HCT116 (cell line): Measurements from ENCODE around the gene TANGO6. TPM values are rescaled to one million over a fixed set of nuclear protein-coding genes. Genes with fewer than 3 reads are reported as not detected.

Experiments
- ATAC-seq: fragments of 200-7000 bp; cut with Tn5 transposase; 2 replicates; pipeline ENCODE4 v1.9.1; 2020; ENCODE audit warnings: mild to moderate bottlenecking, moderate library complexity
- BruUV-seq: library from RNA; stranded (reverse); fragments of 400-500 nt; replicated peaks from 2 replicates; lab custom pipeline; 2021; lab: Mats Ljungman, UMichigan
- CTCF ChIA-PET: fragments of 300-600 bp; sonication (Branson Sonifier 250); formaldehyde crosslinking; loops from one replicate; lab custom pipeline; 2021; ENCODE audit warnings: antibody characterized with exemption; lab: Charles Lee
- POLR2A ChIA-PET: fragments of 300-600, 350-600 bp; sonication (Branson Sonifier 250); formaldehyde crosslinking; loops from one replicate; lab custom pipeline; 2021; ENCODE audit warnings: antibody characterized with exemption; lab: Charles Lee
- RAD21 ChIA-PET, 2 experiments: fragments of 300-600 bp; sonication (Branson Sonifier 250); formaldehyde crosslinking; loops; one replicate each; lab custom pipeline; 2023; ENCODE audit warnings: low total read pairs in 2 of 2; ENCODE audit not compliant: uncharacterized antibody in 2 of 2, unreplicated experiment in 2 of 2, low non-redundant PET in 1 of 2; lab: Charles Lee
- DNase-seq: peaks from one replicate; pipeline ENCODE4 v3.0.0-alpha.2; 2010; ENCODE audit warnings: low read depth, low spot score
- H2AFZ ChIP-seq: fragments of 200-600 bp; shearing (Covaris generic), sonication (generic); 2 replicates; pipeline ENCODE4 v1.6.1; 2017; ENCODE audit warnings: low read depth, mixed run types, mixed read lengths, antibody characterized with exemption, low read length; ENCODE audit not compliant: poor library complexity, severe bottlenecking
- H3K27ac ChIP-seq: 2 replicates; pipeline ENCODE4 v1.5.1; 2012; ENCODE audit warnings: low read depth, low read length
- H3K27me3 ChIP-seq: fragments of 200-600 bp; sonication (generic); 2 replicates; pipeline ENCODE4 v1.6.1; 2016; ENCODE audit warnings: mixed run types, low read length, mixed read lengths; ENCODE audit not compliant: insufficient read depth
- H3K36me3 ChIP-seq, 2 experiments: fragments of 200-500 bp in 1 of 2; fragments of 200-600 bp in 1 of 2; sonication (Bioruptor generic) in 1 of 2; sonication (generic) in 1 of 2; 2 replicates each; pipeline versions ENCODE4 v1.5.1 to v1.6.1; 2014 to 2016; ENCODE audit warnings: low read length in 2 of 2, inconsistent platforms in 1 of 2, mixed read lengths in 1 of 2, mixed run types in 1 of 2; ENCODE audit not compliant: insufficient read depth in 2 of 2, control insufficient read depth in 1 of 2
- H3K4me1 ChIP-seq, 2 experiments: fragments of 200-600 bp in 1 of 2; sonication (generic) in 1 of 2; 2 replicates each; pipeline versions ENCODE4 v1.5.1 to v1.6.1; 2012 to 2017; ENCODE audit warnings: low read length in 2 of 2, inconsistent platforms in 1 of 2, mild to moderate bottlenecking in 1 of 2, mixed read lengths in 1 of 2, mixed run types in 1 of 2, moderate library complexity in 1 of 2; ENCODE audit not compliant: insufficient read depth in 2 of 2, control insufficient read depth in 1 of 2
- H3K4me2 ChIP-seq: fragments of 200-600 bp; sonication (generic); 2 replicates; pipeline ENCODE4 v1.6.1; 2017; ENCODE audit warnings: mixed run types, low read length, mixed read lengths
- H3K4me3 ChIP-seq, 2 experiments: fragments of 200-600 bp in 1 of 2; sonication (generic) in 1 of 2; replicated peaks in 1 of 2; 2 replicates each; pipeline ENCODE4 v1.5.1; 2011 to 2016; ENCODE audit warnings: low read length in 2 of 2, control low read depth in 1 of 2, low read depth in 1 of 2, mild to moderate bottlenecking in 1 of 2, mixed read lengths in 1 of 2, mixed run types in 1 of 2
- H3K79me2 ChIP-seq: fragments of 200-600 bp; sonication (generic); 2 replicates; pipeline ENCODE4 v1.6.1; 2017; ENCODE audit warnings: mild to moderate bottlenecking, mixed run types, low read length, moderate library complexity, mixed read lengths; ENCODE audit not compliant: insufficient read depth
- H3K9ac ChIP-seq: fragments of 200-600 bp; sonication (generic); 2 replicates; pipeline ENCODE4 v1.6.1; 2016; ENCODE audit warnings: low read length, mixed read lengths
- H3K9me2 ChIP-seq: fragments of 200-600 bp; sonication (generic), shearing (Covaris generic); 2 replicates; pipeline ENCODE4 v1.6.1; 2017; ENCODE audit warnings: mixed run types, mild to moderate bottlenecking, moderate library complexity; ENCODE audit not compliant: insufficient read depth
- H3K9me3 ChIP-seq, 2 experiments: fragments of 200-500 bp in 1 of 2; fragments of 200-600 bp in 1 of 2; sonication (Bioruptor generic) in 1 of 2; sonication (generic) in 1 of 2; 2 replicates each; pipeline ENCODE4 v1.6.1; 2014 to 2017; ENCODE audit warnings: low read length in 2 of 2, mixed read lengths in 2 of 2, inconsistent platforms in 1 of 2, low read depth in 1 of 2, mild to moderate bottlenecking in 1 of 2, mixed run types in 1 of 2, moderate library complexity in 1 of 2; ENCODE audit not compliant: control insufficient read depth in 1 of 2, insufficient read depth in 1 of 2
- H4K20me1 ChIP-seq: fragments of 200-600 bp; sonication (generic), shearing (Covaris generic); 2 replicates; pipeline ENCODE4 v1.6.1; 2017; ENCODE audit warnings: mixed run types, mild to moderate bottlenecking, moderate library complexity; ENCODE audit not compliant: insufficient read depth
- EGR1 ChIP-seq: IDR thresholded peaks from 2 replicates; pipeline ENCODE4 v1.6.1; 2012; ENCODE audit warnings: low read depth
- EZH2phosphoT487 ChIP-seq: fragments of 200-600 bp; IDR thresholded peaks from 2 replicates; pipeline ENCODE4 v1.6.1; 2018; ENCODE audit warnings: antibody characterized with exemption, borderline replicate concordance
- POLR2AphosphoS5 ChIP-seq: IDR thresholded peaks from 2 replicates; pipeline ENCODE4 v1.6.1; 2011; ENCODE audit warnings: mild to moderate bottlenecking, low read depth, low read length, moderate library complexity
- RAD21 ChIP-seq: IDR thresholded peaks from 2 replicates; pipeline ENCODE4 v1.6.1; 2012; ENCODE audit warnings: low read depth, mild to moderate bottlenecking
- SP1 ChIP-seq: IDR thresholded peaks from 2 replicates; pipeline ENCODE4 v1.6.1; 2012; ENCODE audit warnings: low read depth
- YY1 ChIP-seq: IDR thresholded peaks from 2 replicates; pipeline ENCODE4 v1.6.1; 2011; ENCODE audit warnings: low read length, low read depth, moderate library complexity, mild to moderate bottlenecking; ENCODE audit not compliant: insufficient replicate concordance; ENCODE audit errors: extremely low read depth
- ZBTB33 ChIP-seq: IDR thresholded peaks from 2 replicates; pipeline ENCODE4 v1.6.1; 2011; ENCODE audit warnings: mild to moderate bottlenecking, low read length, moderate library complexity; ENCODE audit not compliant: insufficient replicate concordance; ENCODE audit errors: extremely low read depth
- ZNF274 ChIP-seq: fragments of 200-500 bp; sonication (Bioruptor generic); IDR thresholded peaks from 2 replicates; pipeline ENCODE4 v1.6.1; 2014; ENCODE audit warnings: mild to moderate bottlenecking, low read depth, low read length, inconsistent platforms
- intact Hi-C: fragments of 100-400 bp; cut with micrococcal nuclease; formaldehyde crosslinking; loops from 2 replicates; pipeline ENCODE4 v1.10.0; 2022
- total RNA-seq: library from RNA; stranded (reverse); gene quantifications from one replicate; pipeline ENCODE4 v1.2.1, GENCODE V29; 2021; ENCODE audit not compliant: unreplicated experiment
- TF ChIP-seq, protein P1 (sequence below): IDR thresholded peaks from 2 replicates; pipeline ENCODE4 v1.6.1; 2012
- TF ChIP-seq, protein P2 (sequence below): IDR thresholded peaks from 2 replicates; pipeline ENCODE4 v1.6.1; 2012; ENCODE audit warnings: low read depth

Gene TANGO6
- total RNA-seq, 1 experiment from 2014 or later: 16.4 TPM

DNA sequence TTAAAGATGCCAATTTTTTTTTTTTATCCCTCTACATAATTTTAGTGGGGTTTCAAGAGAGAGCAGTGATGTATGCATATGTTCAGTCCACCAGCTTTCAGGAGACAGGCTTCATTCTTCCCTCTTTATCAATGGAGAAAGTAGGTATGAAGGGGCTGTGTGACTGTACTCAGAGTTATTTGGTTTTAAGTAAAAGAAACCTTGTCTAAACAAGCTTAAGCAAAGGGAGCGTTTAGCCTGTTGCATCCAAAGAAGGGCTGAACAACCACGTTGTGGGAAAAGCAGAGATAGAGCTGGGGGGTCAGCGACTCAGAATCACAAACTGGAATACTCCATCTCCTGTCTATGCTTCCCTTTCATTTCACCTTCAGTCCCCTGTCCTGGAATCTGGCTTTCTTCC lies 211.7 kb downstream of the TANGO6 start (continued):
- TF ChIP-seq, protein P1, sequence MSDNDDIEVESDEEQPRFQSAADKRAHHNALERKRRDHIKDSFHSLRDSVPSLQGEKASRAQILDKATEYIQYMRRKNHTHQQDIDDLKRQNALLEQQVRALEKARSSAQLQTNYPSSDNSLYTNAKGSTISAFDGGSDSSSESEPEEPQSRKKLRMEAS: no peak
- TF ChIP-seq YY1 (no peak), RAD21 (no peak)

DNA sequence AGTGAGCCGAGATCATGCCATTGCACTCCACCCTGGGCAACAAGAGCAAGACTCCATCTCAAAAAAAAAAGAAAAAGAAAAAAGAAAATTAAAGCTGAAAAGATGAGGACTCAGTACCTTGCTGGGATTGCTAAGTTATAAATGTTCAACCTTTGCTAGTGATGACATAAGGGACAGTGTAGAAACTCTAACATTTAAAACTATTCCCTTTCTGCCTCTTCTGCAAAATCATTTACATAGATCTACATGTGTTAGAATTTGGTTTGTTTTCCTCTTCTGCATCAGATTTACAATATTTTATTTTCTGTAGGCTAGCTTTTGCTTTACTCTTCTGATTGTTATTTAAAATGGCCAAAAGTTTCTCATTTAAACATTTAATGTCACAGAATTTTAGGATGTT lies 212.6 kb downstream of the TANGO6 start:
- ATAC-seq (no peak), DNase-seq (no peak)
- Histone ChIP-seq H3K36me3 (no peaks in the 10 kb centered on the region), H3K4me3 (no peak overlapping the region), H3K4me2 (no peak overlapping the region), H3K79me2 (no peaks in the 10 kb centered on the region), H3K27ac (no peak overlapping the region), H3K4me1 (peaks cover 27 to 71% of the 10 kb centered on the region in 2 experiments), H4K20me1 (no peaks in the 10 kb centered on the region), H3K27me3 (no peaks in the 10 kb centered on the region), H3K9me3 (no peaks in the 10 kb centered on the region), H2AFZ (no peak overlapping the region), H3K9ac (no peak overlapping the region), H3K9me2 (no peaks in the 10 kb centered on the region)
- ChIA-PET RAD21 (no interaction called here), CTCF (no interaction called here), POLR2A (interaction anchor here (0.5 to 2.9 kb wide), 3 partner anchors 14 to 47 kb away, joined by 3 to 15 read pairs (median 6); no protein-coding TSS in a partner anchor)
- intact Hi-C loops: no loop called here
- TF ChIP-seq ZNF274 (no peak), EZH2phosphoT487 (no peak), POLR2AphosphoS5 (no peak)
- TF ChIP-seq, protein P1: no peak
- no TSS peak for BruUV-seq

GRCh38 chr16:69056421-69056820 lies 213.1 kb downstream of the TANGO6 start:
- H3K27ac ChIP-seq: no peak overlapping the region
- no peak overlapping the region for H2AFZ ChIP-seq
- peaks cover 25 to 71% of the 10 kb centered on the region in 2 experiments for H3K4me1 ChIP-seq
- no peak overlapping the region for H3K4me3 ChIP-seq
- no peak overlapping the region for H3K9ac ChIP-seq
- ChIA-PET POLR2A (interaction anchor here (0.5 to 2.9 kb wide), 4 partner anchors 14 to 105 kb away, joined by 3 to 15 read pairs (median 5); no protein-coding TSS in a partner anchor), CTCF (no interaction called here), RAD21 (no interaction called here)
- H3K36me3 ChIP-seq: no peaks in the 10 kb centered on the region
- ATAC-seq (no peak), DNase-seq (no peak)
- no peaks in the 10 kb centered on the region for H3K79me2 ChIP-seq
- H3K4me2 ChIP-seq: 0 out of 2 replicates have a peak overlapping the region, but pooled peaks have one; percentile 7
- intact Hi-C loops: no loop called here
- H3K9me2 ChIP-seq: no peaks in the 10 kb centered on the region
- H3K9me3 ChIP-seq: no peaks in the 10 kb centered on the region
- H4K20me1 ChIP-seq: no peaks in the 10 kb centered on the region
- no TSS peak for BruUV-seq
- no peaks in the 10 kb centered on the region for H3K27me3 ChIP-seq
- no peak for TF ChIP-seq ZBTB33
- TF ChIP-seq SP1: no peak
- TF ChIP-seq YY1: no peak
- TF ChIP-seq ZNF274: no peak
- TF ChIP-seq, protein P2, sequence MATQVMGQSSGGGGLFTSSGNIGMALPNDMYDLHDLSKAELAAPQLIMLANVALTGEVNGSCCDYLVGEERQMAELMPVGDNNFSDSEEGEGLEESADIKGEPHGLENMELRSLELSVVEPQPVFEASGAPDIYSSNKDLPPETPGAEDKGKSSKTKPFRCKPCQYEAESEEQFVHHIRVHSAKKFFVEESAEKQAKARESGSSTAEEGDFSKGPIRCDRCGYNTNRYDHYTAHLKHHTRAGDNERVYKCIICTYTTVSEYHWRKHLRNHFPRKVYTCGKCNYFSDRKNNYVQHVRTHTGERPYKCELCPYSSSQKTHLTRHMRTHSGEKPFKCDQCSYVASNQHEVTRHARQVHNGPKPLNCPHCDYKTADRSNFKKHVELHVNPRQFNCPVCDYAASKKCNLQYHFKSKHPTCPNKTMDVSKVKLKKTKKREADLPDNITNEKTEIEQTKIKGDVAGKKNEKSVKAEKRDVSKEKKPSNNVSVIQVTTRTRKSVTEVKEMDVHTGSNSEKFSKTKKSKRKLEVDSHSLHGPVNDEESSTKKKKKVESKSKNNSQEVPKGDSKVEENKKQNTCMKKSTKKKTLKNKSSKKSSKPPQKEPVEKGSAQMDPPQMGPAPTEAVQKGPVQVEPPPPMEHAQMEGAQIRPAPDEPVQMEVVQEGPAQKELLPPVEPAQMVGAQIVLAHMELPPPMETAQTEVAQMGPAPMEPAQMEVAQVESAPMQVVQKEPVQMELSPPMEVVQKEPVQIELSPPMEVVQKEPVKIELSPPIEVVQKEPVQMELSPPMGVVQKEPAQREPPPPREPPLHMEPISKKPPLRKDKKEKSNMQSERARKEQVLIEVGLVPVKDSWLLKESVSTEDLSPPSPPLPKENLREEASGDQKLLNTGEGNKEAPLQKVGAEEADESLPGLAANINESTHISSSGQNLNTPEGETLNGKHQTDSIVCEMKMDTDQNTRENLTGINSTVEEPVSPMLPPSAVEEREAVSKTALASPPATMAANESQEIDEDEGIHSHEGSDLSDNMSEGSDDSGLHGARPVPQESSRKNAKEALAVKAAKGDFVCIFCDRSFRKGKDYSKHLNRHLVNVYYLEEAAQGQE: no peak
- TF ChIP-seq EGR1: no peak
- TF ChIP-seq, protein P1: no peak
